ENCODE results near the gene NFATC2. TPM values are rescaled to one million over a fixed set of nuclear protein-coding genes. Genes with fewer than 3 reads are reported as not detected.

Gene NFATC2
- total RNA-seq = 1.1 and 4.7 TPM in 2 replicates

GRCh38 chr20:51542571-51543421 is at the start of gene NFATC2:
TSS of gene NFATC2 (minus strand) at chr20:51542719. CDS start at chr20:51542499, 220 bp downstream.

Small RNA genes lying within 50 kb of the gene (small RNA-seq; reads per million reads assigned to genes)
- not detected for gene MIR3194 (ENCODE audit: low replicate concordance)

Other genes with a start within 250 kb of the NFATC2 start
- gene ATP9A, start 225.7 kb upstream of the NFATC2 start, total RNA-seq = 25.4 and 27.8 TPM in 2 replicates

All from placental pericyte (primary cell).